ENCODE measurements around the gene MAGEL2.

GRCh38 chr15:23642413-23643044 is 5.1 kb downstream of the MAGEL2 start:
- TF ChIP-seq POLR2A (IDR thresholded peaks at IDR 0.05) = no peak
- TF ChIP-seq CTCF (IDR thresholded peaks at IDR 0.05 in 8 of 11, conservative IDR thresholded peaks at IDR 0.05 in 3 of 11) = peak; percentile 37 to 84 (median 79)

All from spleen (tissue), 7 donors.